Thyroid gland (tissue), 4 donors: ENCODE measurements around the gene TLE6. TPM values are rescaled to one million over a fixed set of nuclear protein-coding genes. Genes with fewer than 3 reads are reported as not detected.

Experiments
- DNase-seq, 2 donors: peaks; one replicate each; pipeline ENCODE4 v3.0.0-alpha.2; 2019
- H3K27ac ChIP-seq, 3 donors: fragments of 200-600 bp; sonication (generic); 1 replicate in 2 of 3; 2 replicates in 1 of 3; pipeline ENCODE4 v1.5.1; 2016 to 2019; ENCODE audit warnings: mild to moderate bottlenecking in 1 of 3, moderate library complexity in 1 of 3
- H3K27me3 ChIP-seq: fragments of 200-600 bp; sonication (generic); one replicate; pipeline ENCODE4 v1.5.1; 2019
- H3K36me3 ChIP-seq, 2 donors: fragments of 200-600 bp; sonication (generic); one replicate each; pipeline ENCODE4 v1.5.1; 2016 to 2019
- H3K4me1 ChIP-seq, 2 donors: fragments of 200-600 bp; sonication (generic); one replicate each; pipeline ENCODE4 v1.5.1; 2017 to 2019
- H3K4me3 ChIP-seq, 3 donors: fragments of 200-600 bp; sonication (generic); replicated peaks in 1 of 3; 1 replicate in 2 of 3; 2 replicates in 1 of 3; pipeline ENCODE4 v1.5.1; 2016; ENCODE audit warnings: mild to moderate bottlenecking in 1 of 3
- H3K9me3 ChIP-seq: fragments of 200-600 bp; sonication (generic); one replicate; pipeline ENCODE4 v1.5.1; 2017
- CTCF ChIP-seq, 6 experiments: fragments of 200-600 bp in 3 of 6; fragments of 450-650 bp in 3 of 6; sonication (generic) in 3 of 6; IDR thresholded peaks; one replicate each; pipeline ENCODE4 v1.5.1; 2016 to 2019; ENCODE audit warnings: antibody characterized with exemption in 6 of 6, mild to moderate bottlenecking in 2 of 6, inconsistent platforms in 1 of 6, moderate library complexity in 1 of 6
- POLR2A ChIP-seq, 2 donors: fragments of 450-650 bp; IDR thresholded peaks; one replicate each; pipeline ENCODE4 v1.6.1; 2017; ENCODE audit warnings: antibody characterized with exemption in 2 of 2, mild to moderate bottlenecking in 2 of 2, moderate library complexity in 1 of 2
- WGBS, 2 donors: methylation state at CpG; one replicate each; pipeline ENCODE4 v1.1.5; 2017; 5-methylcytosine and 5-hydroxymethylcytosine counted together
- intact Hi-C: fragments of 100-400 bp; cut with DNase I; formaldehyde crosslinking; loops from one replicate; pipeline ENCODE4 v1.15.1; 2023
- total RNA-seq, 4 donors: library from RNA; depleted of rRNA; stranded (reverse); fragments of >200 nt; gene quantifications; one replicate each; pipeline ENCODE4 v1.2.3, GENCODE V29; 2016

The TLE6 gene
- total RNA-seq, 4 donors from 2014 or later: 2.4 to 20.7 (median 11.6) TPM

DNA sequence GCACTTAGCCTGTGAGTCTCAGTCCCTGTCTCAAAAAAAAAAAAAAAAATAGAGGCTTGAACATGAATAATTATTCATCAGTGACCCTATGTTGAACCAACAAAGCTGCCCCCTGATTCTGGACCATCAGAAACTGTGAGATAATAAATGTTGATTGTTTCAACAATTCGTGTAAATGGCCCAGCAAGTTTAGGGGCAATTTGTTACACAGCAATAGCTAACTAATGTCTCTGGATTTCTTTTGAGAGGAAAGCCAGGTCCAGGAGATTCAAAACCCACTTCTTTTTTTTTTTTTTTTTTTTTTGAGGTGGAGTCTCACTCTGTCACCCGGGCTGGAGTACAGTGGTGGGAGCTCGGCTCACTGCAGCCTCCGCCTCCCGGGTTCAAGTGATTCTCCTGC lies 12.5 kb upstream of the TLE6 start:
- DNase-seq: no peak
- H3K36me3 ChIP-seq: no peaks in the 10 kb centered on the region
- WGBS, 2 donors: 96 to 98% methylated on average over 5 of the region's 5 CpGs
- no peak overlapping the region for H3K4me3 ChIP-seq
- H3K9me3 ChIP-seq: no peaks in the 10 kb centered on the region
- intact Hi-C loops: no loop called here
- H3K27me3 ChIP-seq: no peaks in the 10 kb centered on the region
- H3K27ac ChIP-seq: no peak overlapping the region
- peaks cover 11 to 18% of the 10 kb centered on the region in 2 donors for H3K4me1 ChIP-seq
- no peak for TF ChIP-seq POLR2A (IDR thresholded peaks at IDR 0.05)
- TF ChIP-seq CTCF (IDR thresholded peaks at IDR 0.05): no peak

GRCh38 chr19:2967972-2968371 lies 9.4 kb upstream of the TLE6 start:
- Histone ChIP-seq H3K36me3 (no peaks in the 10 kb centered on the region), H3K4me1 (peaks cover 16 to 46% of the 10 kb centered on the region in 2 donors), H3K9me3 (no peaks in the 10 kb centered on the region), H3K27me3 (no peaks in the 10 kb centered on the region), H3K27ac (peak overlapping the region in 1 of 3 donors; percentile 91), H3K4me3 (no peak overlapping the region)
- intact Hi-C loops: no loop called here
- TF ChIP-seq CTCF (IDR thresholded peaks at IDR 0.05) (no peak), POLR2A (IDR thresholded peaks at IDR 0.05) (no peak)
- WGBS, 2 donors: 86 to 95% methylated on average over 8 of the region's 8 CpGs
- no peak for DNase-seq

DNA sequence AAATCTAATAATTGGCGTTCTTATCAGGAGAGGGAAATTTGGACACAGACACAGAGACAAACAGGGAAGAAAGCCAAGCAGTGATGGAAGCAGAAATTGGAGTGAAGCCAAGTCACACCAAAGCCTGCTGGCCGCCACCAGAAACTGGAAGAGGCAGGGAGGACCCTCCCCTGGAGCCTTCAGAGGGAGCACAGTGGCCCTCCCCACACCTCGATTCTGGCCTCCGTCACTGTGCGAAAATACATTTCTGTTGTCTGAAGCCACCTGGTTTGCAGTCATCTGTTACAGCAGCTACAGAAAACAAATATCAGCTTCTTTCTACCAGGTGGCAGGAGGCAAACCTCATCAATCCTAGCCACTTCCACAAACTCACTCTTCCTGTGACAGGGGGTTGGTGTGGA lies 8.3 kb upstream of the TLE6 start:
- Histone ChIP-seq H3K4me3 (no peak overlapping the region), H3K27ac (peak overlapping the region; percentile 76 to 91 (median 90)), H3K27me3 (no peaks in the 10 kb centered on the region), H3K9me3 (no peaks in the 10 kb centered on the region), H3K4me1 (peaks cover 21 to 52% of the 10 kb centered on the region in 2 donors), H3K36me3 (no peaks in the 10 kb centered on the region)
- TF ChIP-seq CTCF (IDR thresholded peaks at IDR 0.05): no peak
- no peak for TF ChIP-seq POLR2A (IDR thresholded peaks at IDR 0.05)
- intact Hi-C loops: no loop called here
- peak; percentile 59 to 68 for DNase-seq
- WGBS, 2 donors: 12 to 16% methylated on average over 5 of the region's 5 CpGs

- H3K4me3 ChIP-seq: no peak overlapping the region
- TF ChIP-seq CTCF (IDR thresholded peaks at IDR 0.05) (no peak), POLR2A (IDR thresholded peaks at IDR 0.05) (no peak)
- H3K27me3 ChIP-seq: no peaks in the 10 kb centered on the region
- WGBS, 2 donors: 51 to 64% methylated on average over 7 to 8 of the region's 9 CpGs
- peak; percentile 52 to 60 for DNase-seq
- H3K27ac ChIP-seq: peak overlapping the region; percentile 81 to 91 (median 87)
- intact Hi-C loops: loop anchor here (5.0 kb wide), 1 partner anchor 77 kb away; no protein-coding TSS in a partner anchor
- peaks cover 27 to 64% of the 10 kb centered on the region in 2 donors for H3K4me1 ChIP-seq
- H3K9me3 ChIP-seq: no peaks in the 10 kb centered on the region
- H3K36me3 ChIP-seq: no peaks in the 10 kb centered on the region
Observed at GRCh38 chr19:2970201-2970835, 7.0 kb upstream of the TLE6 start.

DNA sequence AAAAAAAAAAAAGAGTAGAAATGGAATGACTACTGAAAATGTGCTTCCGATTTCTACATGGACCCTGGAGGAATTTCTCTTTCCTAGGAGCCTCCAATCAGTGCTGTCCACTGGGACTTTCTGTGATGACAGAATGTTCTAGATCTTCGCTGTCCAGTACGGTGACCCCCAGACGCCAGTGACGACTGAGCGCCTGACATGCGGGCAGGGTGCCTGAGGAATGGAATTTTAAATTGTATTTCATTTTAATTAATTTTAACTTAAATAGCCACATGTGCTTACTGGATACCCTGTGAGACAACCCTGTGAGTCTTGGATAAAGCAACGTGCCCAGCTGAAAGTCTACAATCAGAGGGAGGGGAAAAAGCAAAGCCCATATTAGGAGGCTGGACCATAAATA lies 4.1 kb upstream of the TLE6 start:
- Histone ChIP-seq H3K27me3 (no peaks in the 10 kb centered on the region), H3K27ac (peak overlapping the region; percentile 81 to 91 (median 87)), H3K4me1 (peaks cover 46 to 87% of the 10 kb centered on the region in 2 donors), H3K36me3 (no peaks in the 10 kb centered on the region), H3K9me3 (no peaks in the 10 kb centered on the region), H3K4me3 (no peak overlapping the region)
- no peak for TF ChIP-seq CTCF (IDR thresholded peaks at IDR 0.05)
- TF ChIP-seq POLR2A (IDR thresholded peaks at IDR 0.05): no peak
- 65 to 75% methylated on average over 8 of the region's 8 CpGs for WGBS, 2 donors
- intact Hi-C loops: loop anchor here (5.0 kb wide), 1 partner anchor 74 kb away; no protein-coding TSS in a partner anchor
- peak in 1 of 2 donors; percentile 28 for DNase-seq
